ENCODE data around the gene WSCD1. TPM values are rescaled to one million over a fixed set of nuclear protein-coding genes. Genes with fewer than 3 reads are reported as not detected.

Gene WSCD1
- total RNA-seq, 1 donor from 2014 or later, result 16.1 TPM

GRCh38 chr17:6097005-6097279, 26.8 kb downstream of the WSCD1 start:
- Mint-ChIP-seq H3K4me1 (ENCODE audit: unreplicated experiment) (peaks cover 7% of the 10 kb centered on the region), H3K9me3 (no peaks in the 10 kb centered on the region), H3K4me3 (no peak overlapping the region), H3K27ac (no peak overlapping the region), H3K36me3 (peaks cover 3% of the 10 kb centered on the region), H3K27me3 (peaks cover 7% of the 10 kb centered on the region)
- TF ChIP-seq CTCF (conservative IDR thresholded peaks at IDR 0.05), result no peak
- DNase-seq (ENCODE audit: extremely low spot score, unreplicated experiment), result no peak

GRCh38 chr17:6098050-6098822, 28.1 kb downstream of the WSCD1 start:
- Mint-ChIP-seq H3K27me3 (peaks cover 7% of the 10 kb centered on the region), H3K9me3 (no peaks in the 10 kb centered on the region), H3K36me3 (peaks cover 3% of the 10 kb centered on the region), H3K4me3 (no peak overlapping the region), H3K4me1 (ENCODE audit: unreplicated experiment) (peaks cover 7% of the 10 kb centered on the region), H3K27ac (no peak overlapping the region)
- DNase-seq (ENCODE audit: extremely low spot score, unreplicated experiment), result no peak
- TF ChIP-seq CTCF (conservative IDR thresholded peaks at IDR 0.05), result no peak

GRCh38 chr17:6098823-6099180, 28.6 kb downstream of the WSCD1 start:
- Mint-ChIP-seq H3K9me3 (no peaks in the 10 kb centered on the region), H3K27ac (no peak overlapping the region), H3K36me3 (peaks cover 3% of the 10 kb centered on the region), H3K4me1 (ENCODE audit: unreplicated experiment) (peaks cover 7% of the 10 kb centered on the region), H3K27me3 (peaks cover 7% of the 10 kb centered on the region), H3K4me3 (no peak overlapping the region)
- no peak for DNase-seq (ENCODE audit: extremely low spot score, unreplicated experiment)
- no peak for TF ChIP-seq CTCF (conservative IDR thresholded peaks at IDR 0.05)

- H3K4me3 Mint-ChIP-seq, result no peak overlapping the region
- H3K36me3 Mint-ChIP-seq, result peaks cover 3% of the 10 kb centered on the region
- H3K9me3 Mint-ChIP-seq, result no peaks in the 10 kb centered on the region
- peaks cover 7% of the 10 kb centered on the region for H3K4me1 Mint-ChIP-seq (ENCODE audit: unreplicated experiment)
- H3K27me3 Mint-ChIP-seq, result peaks cover 7% of the 10 kb centered on the region
- no peak overlapping the region for H3K27ac Mint-ChIP-seq
- no peak for DNase-seq (ENCODE audit: extremely low spot score, unreplicated experiment)
- no peak for TF ChIP-seq CTCF (conservative IDR thresholded peaks at IDR 0.05)
Observed at GRCh38 chr17:6099492-6099891, 29.3 kb downstream of the WSCD1 start.

GRCh38 chr17:6100146-6100545, 30.0 kb downstream of the WSCD1 start:
- Mint-ChIP-seq H3K4me3 (no peak overlapping the region), H3K4me1 (ENCODE audit: unreplicated experiment) (peaks cover 7% of the 10 kb centered on the region), H3K27ac (no peak overlapping the region), H3K36me3 (peaks cover 3% of the 10 kb centered on the region), H3K27me3 (peaks cover 8% of the 10 kb centered on the region), H3K9me3 (no peaks in the 10 kb centered on the region)
- DNase-seq (ENCODE audit: extremely low spot score, unreplicated experiment), result no peak
- no peak for TF ChIP-seq CTCF (conservative IDR thresholded peaks at IDR 0.05)

Measured in type B pancreatic cell (in vitro differentiated cells).